ENCODE measurements around the gene KCNA3. TPM values are rescaled to one million over a fixed set of nuclear protein-coding genes. Genes with fewer than 3 reads are reported as not detected.

The KCNA3 gene
- total and polyA plus RNA-seq, 2 of the 4 experiments (the other 2 are of a cell fraction), result under 0.01 to 0.09 TPM

DNA sequence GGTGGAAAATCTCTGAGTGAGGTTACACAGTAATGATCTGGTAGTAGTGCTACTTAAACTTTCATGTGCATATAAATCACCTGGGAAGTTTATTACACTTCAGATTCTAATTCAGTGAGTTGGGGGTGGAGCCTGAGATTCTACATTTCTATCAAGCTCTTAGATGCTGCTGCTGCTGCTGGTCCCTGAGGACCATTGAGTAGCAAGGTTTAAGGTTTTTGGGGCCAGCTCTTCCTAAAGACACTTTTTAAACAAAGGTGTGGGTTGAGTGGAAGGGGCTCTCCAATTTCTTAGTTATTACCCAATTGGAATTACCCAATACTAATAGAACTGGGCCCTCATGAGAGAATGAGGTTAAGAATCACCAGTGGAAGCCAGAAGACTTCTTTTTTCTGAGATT, 29.5 kb downstream of the KCNA3 start:
- no peak overlapping the region for H2BK5ac ChIP-seq (ENCODE audit: low read depth, low read length, poor library complexity, severe bottlenecking)
- H3K36me3 ChIP-seq (ENCODE audit: control insufficient read depth, insufficient read depth, low read length), result no peaks in the 10 kb centered on the region
- dilution Hi-C loops (cut with HindIII; ENCODE audit: low sequenced_read_pairs, unreplicated experiment), result no loop called here
- H3K56ac ChIP-seq (ENCODE audit: extremely low read depth, insufficient read depth, low read length), result no peak overlapping the region
- H3K4me1 ChIP-seq (ENCODE audit: control insufficient read depth, insufficient read depth, low read length), result peaks cover 6% of the 10 kb centered on the region
- no peak overlapping the region for H4K8ac ChIP-seq (ENCODE audit: low read depth in 2 of 2, low read length in 2 of 2)
- H2BK120ac ChIP-seq (ENCODE audit: low read depth, low read length), result no peak overlapping the region
- H2BK20ac ChIP-seq (ENCODE audit: low read depth, low read length), result no peak overlapping the region
- H2BK15ac ChIP-seq (ENCODE audit: low read depth, low read length), result no peak overlapping the region
- no peak overlapping the region for H3K4ac ChIP-seq (ENCODE audit: low read depth, low read length)
- CTCF ChIA-PET, result no interaction called here
- no peak overlapping the region for H2AFZ ChIP-seq (replicated peaks; ENCODE audit: low read length, poor library complexity)
- no peak overlapping the region for H3K9ac ChIP-seq (ENCODE audit: low read depth, low read length)
- H2AK9ac ChIP-seq (replicated peaks; ENCODE audit: low read depth, low read length, poor library complexity), result no peak overlapping the region
- DNase-seq (no peak), ATAC-seq (ENCODE audit: low read depth) (no peak)
- no peak overlapping the region for H3K27ac ChIP-seq (ENCODE audit: insufficient read depth, low read length)
- intact Hi-C loops (cut with micrococcal nuclease), result no loop called here
- H3K4me2 ChIP-seq (ENCODE audit: low read depth, low read length), result no peak overlapping the region
- H3K9me3 ChIP-seq (ENCODE audit: control insufficient read depth, insufficient read depth, low read length), result no peaks in the 10 kb centered on the region
- no peaks in the 10 kb centered on the region for H3K27me3 ChIP-seq (ENCODE audit: control insufficient read depth, insufficient read depth, low read length)
- POLR2A ChIA-PET (ENCODE audit: unreplicated experiment), result no interaction called here
- no peak overlapping the region for H4K91ac ChIP-seq (ENCODE audit: insufficient read depth, low read depth, low read length)
- H3K18ac ChIP-seq (ENCODE audit: low read depth, low read length), result no peak overlapping the region
- no peaks in the 10 kb centered on the region for H3K9me1 ChIP-seq (ENCODE audit: insufficient read depth, low read length)
- BruUV-seq (replicated peaks), result no TSS peak
- in situ Hi-C loops (cut with MboI; ENCODE audit: low sequenced_read_pairs), result no loop called here
- no peaks in the 10 kb centered on the region for H3K79me1 ChIP-seq (ENCODE audit: low read depth in 1 of 2, low read length in 2 of 2)
- H4K5ac ChIP-seq (ENCODE audit: low read depth, low read length), result no peak overlapping the region
- no peak for TF ChIP-seq MAZ (IDR thresholded peaks at IDR 0.05; ENCODE audit: borderline replicate concordance, low read depth, low read length)
- TF ChIP-seq, protein P1, sequence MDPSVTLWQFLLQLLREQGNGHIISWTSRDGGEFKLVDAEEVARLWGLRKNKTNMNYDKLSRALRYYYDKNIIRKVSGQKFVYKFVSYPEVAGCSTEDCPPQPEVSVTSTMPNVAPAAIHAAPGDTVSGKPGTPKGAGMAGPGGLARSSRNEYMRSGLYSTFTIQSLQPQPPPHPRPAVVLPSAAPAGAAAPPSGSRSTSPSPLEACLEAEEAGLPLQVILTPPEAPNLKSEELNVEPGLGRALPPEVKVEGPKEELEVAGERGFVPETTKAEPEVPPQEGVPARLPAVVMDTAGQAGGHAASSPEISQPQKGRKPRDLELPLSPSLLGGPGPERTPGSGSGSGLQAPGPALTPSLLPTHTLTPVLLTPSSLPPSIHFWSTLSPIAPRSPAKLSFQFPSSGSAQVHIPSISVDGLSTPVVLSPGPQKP (IDR thresholded peaks at IDR 0.05; ENCODE audit: borderline replicate concordance, low read depth, low read length), result no peak
- H4K20me1 ChIP-seq (ENCODE audit: insufficient read depth, low read length), result no peaks in the 10 kb centered on the region
- H3K4me3 ChIP-seq (ENCODE audit: insufficient read depth, low read depth, low read length), result no peak overlapping the region
- H2AK5ac ChIP-seq (ENCODE audit: low read depth, low read length), result no peak overlapping the region
- H3K23ac ChIP-seq (ENCODE audit: low read depth, low read length), result no peak overlapping the region
- no peak overlapping the region for H3K14ac ChIP-seq (replicated peaks; ENCODE audit: low read depth, low read length)
